Activated CD8-positive, alpha-beta memory T cell treated with anti-CD3 and anti-CD28 coated beads for 48 hours (primary cell): ENCODE measurements around the gene C20orf96.
A peak's percentile ranks its signal among the peaks of the same experiment; 100 is the strongest.
"Not testable (repeated sequence)": the region's sequence is repeated elsewhere in the genome, so short reads cannot be mapped to it uniquely, and the experiment has no call there.

Experiments used
- DNase-seq, 3 experiments: peaks; one replicate each; pipeline ENCODE4 v3.0.0-alpha.2; 2020; ENCODE audit warnings: low read depth in 2 of 3, low spot score in 2 of 3

The C20orf96 gene

GRCh38 chr20:237489-237888 is 53.1 kb downstream of the C20orf96 start:
- DNase-seq = peak in 1 of 3 experiments; percentile 10

DNA sequence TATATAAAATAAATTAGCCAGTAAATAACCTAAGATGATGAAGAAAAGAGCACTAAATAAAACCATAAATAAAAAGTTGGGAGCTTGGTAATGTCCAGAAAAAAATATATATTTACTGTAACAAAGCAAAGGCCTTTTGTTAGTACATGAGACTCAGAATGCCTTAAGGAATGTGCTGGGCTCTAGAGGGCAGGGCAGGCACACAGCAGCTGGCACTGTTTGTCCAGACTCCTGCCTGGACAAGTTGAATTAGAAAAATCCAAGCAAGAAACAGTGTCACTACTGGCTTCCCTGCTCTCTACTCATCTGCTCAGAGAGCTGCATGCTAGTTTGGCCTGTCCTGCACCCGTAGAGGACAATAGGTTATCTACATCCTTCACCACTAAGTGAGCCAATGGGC is 54.7 kb downstream of the C20orf96 start:
- DNase-seq = no peak

GRCh38 chr20:227439-228105 is 63.0 kb downstream of the C20orf96 start:
- no peak for DNase-seq

GRCh38 chr20:226958-227357 is 63.6 kb downstream of the C20orf96 start, which contains the start of gene DEFB129:
TSS of gene DEFB129 (plus strand) at chr20:227258. CDS start at chr20:227289, 31 bp downstream.
- DNase-seq = no peak

- not testable (repeated sequence) for DNase-seq
Observed at GRCh38 chr20:225879-226278, 64.7 kb downstream of the C20orf96 start.

DNA sequence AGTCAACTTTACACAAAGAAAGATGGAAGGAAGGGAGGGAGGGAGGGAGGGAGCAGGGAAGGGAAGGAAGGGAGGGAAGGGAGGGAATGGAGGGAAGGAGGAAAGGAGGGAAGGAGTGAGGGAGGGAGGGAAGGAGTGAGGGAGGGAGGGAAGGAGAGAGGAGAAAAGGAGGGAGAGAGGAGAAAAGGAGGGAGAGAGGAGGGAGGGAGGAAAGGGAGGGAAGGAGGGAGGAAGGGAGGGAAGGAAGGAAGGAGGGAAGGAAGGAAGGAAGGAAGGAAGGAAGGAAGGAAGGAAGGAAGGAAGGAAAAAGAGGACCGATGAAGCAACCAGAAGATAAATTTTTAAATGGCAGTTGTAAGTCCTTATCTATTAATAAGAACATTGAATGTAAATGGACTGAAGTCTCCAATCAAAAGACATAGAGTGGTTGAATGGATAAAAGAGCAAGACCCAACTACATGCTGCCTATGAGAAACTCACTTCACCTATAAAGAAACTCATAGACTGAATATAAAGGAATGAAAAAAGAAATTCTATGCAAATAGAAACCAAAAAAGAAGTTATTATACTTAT is 69.2 kb downstream of the C20orf96 start:
- DNase-seq = no peak
